DOHH2 (cell line): ENCODE data around the gene C19orf73.

ENCODE experiments used
- EZH2phosphoT487 ChIP-seq: fragments of 200-600 bp; sonication (generic); IDR thresholded peaks from 2 replicates; pipeline ENCODE4 v1.6.1; 2017; ENCODE audit warnings: borderline replicate concordance, mild to moderate bottlenecking, antibody characterized with exemption, low read length, moderate library complexity, mixed read lengths
- TF ChIP-seq, protein P1 (sequence below): fragments of 200-600 bp; sonication (generic); IDR thresholded peaks from one replicate; pipeline ENCODE4 v1.5.1; 2014; ENCODE audit warnings: antibody characterized with exemption, mild to moderate bottlenecking, low read depth, low read length; ENCODE audit not compliant: poor library complexity, severe bottlenecking

DNA sequence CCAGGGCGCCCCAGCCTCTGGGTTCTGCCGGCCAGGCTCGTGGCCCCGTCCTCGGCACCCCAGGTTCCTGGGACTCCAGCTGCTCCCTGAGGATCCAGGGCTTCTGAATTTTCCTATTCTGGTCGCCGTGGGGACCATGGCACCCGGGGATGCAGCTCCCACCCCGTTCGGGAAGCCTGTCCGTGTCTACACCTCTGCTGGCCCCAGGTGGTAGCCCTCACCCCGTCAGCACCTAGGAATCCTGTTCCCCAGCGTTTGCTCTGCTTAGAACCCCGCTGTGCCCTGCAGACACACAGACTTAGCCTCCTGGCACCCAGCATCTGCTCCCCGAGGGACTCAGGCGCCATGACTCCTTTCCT, 1.4 kb upstream of the C19orf73 start:
- TF ChIP-seq, protein P1, sequence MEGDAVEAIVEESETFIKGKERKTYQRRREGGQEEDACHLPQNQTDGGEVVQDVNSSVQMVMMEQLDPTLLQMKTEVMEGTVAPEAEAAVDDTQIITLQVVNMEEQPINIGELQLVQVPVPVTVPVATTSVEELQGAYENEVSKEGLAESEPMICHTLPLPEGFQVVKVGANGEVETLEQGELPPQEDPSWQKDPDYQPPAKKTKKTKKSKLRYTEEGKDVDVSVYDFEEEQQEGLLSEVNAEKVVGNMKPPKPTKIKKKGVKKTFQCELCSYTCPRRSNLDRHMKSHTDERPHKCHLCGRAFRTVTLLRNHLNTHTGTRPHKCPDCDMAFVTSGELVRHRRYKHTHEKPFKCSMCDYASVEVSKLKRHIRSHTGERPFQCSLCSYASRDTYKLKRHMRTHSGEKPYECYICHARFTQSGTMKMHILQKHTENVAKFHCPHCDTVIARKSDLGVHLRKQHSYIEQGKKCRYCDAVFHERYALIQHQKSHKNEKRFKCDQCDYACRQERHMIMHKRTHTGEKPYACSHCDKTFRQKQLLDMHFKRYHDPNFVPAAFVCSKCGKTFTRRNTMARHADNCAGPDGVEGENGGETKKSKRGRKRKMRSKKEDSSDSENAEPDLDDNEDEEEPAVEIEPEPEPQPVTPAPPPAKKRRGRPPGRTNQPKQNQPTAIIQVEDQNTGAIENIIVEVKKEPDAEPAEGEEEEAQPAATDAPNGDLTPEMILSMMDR = no peak
- TF ChIP-seq EZH2phosphoT487 = no peak
